HCT116 (cell line): Measurements from ENCODE around the gene SAG.

Experiments
- CEBPB ChIP-seq: IDR thresholded peaks from 2 replicates; pipeline ENCODE4 v1.6.1; 2012; ENCODE audit warnings: low read depth
- EGR1 ChIP-seq: IDR thresholded peaks from 2 replicates; pipeline ENCODE4 v1.6.1; 2012; ENCODE audit warnings: low read depth
- EZH2 ChIP-seq: fragments of 200-600 bp; sonication (generic); IDR thresholded peaks from 2 replicates; pipeline ENCODE4 v1.6.1; 2017; ENCODE audit warnings: antibody characterized with exemption, mixed run types
- POLR2A ChIP-seq: IDR thresholded peaks from 2 replicates; pipeline ENCODE4 v1.7.0; 2011; ENCODE audit warnings: borderline replicate concordance; ENCODE audit not compliant: insufficient read depth, insufficient read length; ENCODE audit errors: extremely low read depth
- POLR2AphosphoS5 ChIP-seq: IDR thresholded peaks from 2 replicates; pipeline ENCODE4 v1.6.1; 2011; ENCODE audit warnings: mild to moderate bottlenecking, low read depth, low read length, moderate library complexity
- SP1 ChIP-seq: IDR thresholded peaks from 2 replicates; pipeline ENCODE4 v1.6.1; 2012; ENCODE audit warnings: low read depth
- TCF7L2 ChIP-seq: IDR thresholded peaks from 2 replicates; pipeline ENCODE4 v1.7.0; 2011; ENCODE audit warnings: borderline replicate concordance, inconsistent platforms; ENCODE audit not compliant: insufficient read depth, insufficient read length; ENCODE audit errors: extremely low read depth
- YY1 ChIP-seq: IDR thresholded peaks from 2 replicates; pipeline ENCODE4 v1.6.1; 2011; ENCODE audit warnings: low read length, low read depth, moderate library complexity, mild to moderate bottlenecking; ENCODE audit not compliant: insufficient replicate concordance; ENCODE audit errors: extremely low read depth
- ZFX ChIP-seq: fragments of 450-650 bp; IDR thresholded peaks from 2 replicates; pipeline ENCODE4 v1.6.1; 2017
- ZNF274 ChIP-seq: fragments of 200-500 bp; sonication (Bioruptor generic); IDR thresholded peaks from 2 replicates; pipeline ENCODE4 v1.6.1; 2014; ENCODE audit warnings: mild to moderate bottlenecking, low read depth, low read length, inconsistent platforms
- TF ChIP-seq, protein P1 (sequence below), 3 experiments: fragments of 200-600 bp in 1 of 3; sonication (generic) in 1 of 3; IDR thresholded peaks in 2 of 3; conservative IDR thresholded peaks in 1 of 3; 2 replicates each; pipeline ENCODE4 v1.5.1; 2012 to 2017; ENCODE audit warnings: low read depth in 2 of 3, low read length in 2 of 3, antibody characterized with exemption in 1 of 3, borderline replicate concordance in 1 of 3, control low read depth in 1 of 3, mild to moderate bottlenecking in 1 of 3, mixed read lengths in 1 of 3, mixed run types in 1 of 3, moderate library complexity in 1 of 3; ENCODE audit not compliant: insufficient read depth in 1 of 3
- TF ChIP-seq, protein P2 (sequence below): IDR thresholded peaks from 2 replicates; pipeline ENCODE4 v1.6.1; 2012

DNA sequence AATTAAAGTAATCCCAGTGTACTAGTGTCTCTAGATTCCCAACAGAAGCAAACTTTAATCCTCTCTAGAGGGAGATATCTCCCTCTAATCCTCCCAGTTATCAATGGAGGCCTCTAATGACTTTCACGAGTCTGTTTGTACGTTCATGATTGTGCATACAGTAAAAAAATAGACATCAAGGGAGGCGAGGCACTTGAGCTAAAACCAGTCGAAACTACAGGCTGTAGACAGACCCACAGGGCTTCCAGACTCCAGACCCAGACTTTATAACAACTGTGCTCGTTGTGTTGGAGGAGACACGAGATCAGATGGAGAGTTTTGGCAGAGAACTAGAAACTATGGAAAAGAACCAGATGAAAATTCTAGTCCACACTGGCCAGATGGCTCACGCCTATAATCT lies 53.7 kb downstream of the SAG start:
- TF ChIP-seq EGR1 (no peak), POLR2A (no peak), ZFX (no peak), YY1 (no peak), EZH2 (no peak), ZNF274 (no peak), TCF7L2 (no peak), SP1 (no peak), POLR2AphosphoS5 (no peak), CEBPB (no peak)
- TF ChIP-seq, protein P1, sequence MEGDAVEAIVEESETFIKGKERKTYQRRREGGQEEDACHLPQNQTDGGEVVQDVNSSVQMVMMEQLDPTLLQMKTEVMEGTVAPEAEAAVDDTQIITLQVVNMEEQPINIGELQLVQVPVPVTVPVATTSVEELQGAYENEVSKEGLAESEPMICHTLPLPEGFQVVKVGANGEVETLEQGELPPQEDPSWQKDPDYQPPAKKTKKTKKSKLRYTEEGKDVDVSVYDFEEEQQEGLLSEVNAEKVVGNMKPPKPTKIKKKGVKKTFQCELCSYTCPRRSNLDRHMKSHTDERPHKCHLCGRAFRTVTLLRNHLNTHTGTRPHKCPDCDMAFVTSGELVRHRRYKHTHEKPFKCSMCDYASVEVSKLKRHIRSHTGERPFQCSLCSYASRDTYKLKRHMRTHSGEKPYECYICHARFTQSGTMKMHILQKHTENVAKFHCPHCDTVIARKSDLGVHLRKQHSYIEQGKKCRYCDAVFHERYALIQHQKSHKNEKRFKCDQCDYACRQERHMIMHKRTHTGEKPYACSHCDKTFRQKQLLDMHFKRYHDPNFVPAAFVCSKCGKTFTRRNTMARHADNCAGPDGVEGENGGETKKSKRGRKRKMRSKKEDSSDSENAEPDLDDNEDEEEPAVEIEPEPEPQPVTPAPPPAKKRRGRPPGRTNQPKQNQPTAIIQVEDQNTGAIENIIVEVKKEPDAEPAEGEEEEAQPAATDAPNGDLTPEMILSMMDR (IDR thresholded peaks at IDR 0.05 in 2 of 3, conservative IDR thresholded peaks at IDR 0.05 in 1 of 3; ENCODE audit: borderline replicate concordance in 1 of 3, insufficient read depth in 1 of 3, low read depth in 2 of 3, low read length in 2 of 3): no peak
- TF ChIP-seq, protein P2, sequence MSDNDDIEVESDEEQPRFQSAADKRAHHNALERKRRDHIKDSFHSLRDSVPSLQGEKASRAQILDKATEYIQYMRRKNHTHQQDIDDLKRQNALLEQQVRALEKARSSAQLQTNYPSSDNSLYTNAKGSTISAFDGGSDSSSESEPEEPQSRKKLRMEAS: no peak
